HG03175 (cell line): ENCODE data around the gene AP3B1.
"Not testable (repeated sequence)": the region's sequence is repeated elsewhere in the genome, so short reads cannot be mapped to it uniquely, and the experiment has no call there.

Experiments used
- ATAC-seq: cut with Tn5 transposase; IDR thresholded peaks from one replicate; pipeline ENCODE4 v1.9.1; 2021; ENCODE audit warnings: mild to moderate bottlenecking, moderate library complexity; ENCODE audit not compliant: unreplicated experiment

The AP3B1 gene

GRCh38 chr5:78170335-78170734 is 124.2 kb downstream of the AP3B1 start:
- not testable (repeated sequence) for ATAC-seq

GRCh38 chr5:78162253-78162862 is 132.1 kb downstream of the AP3B1 start:
- ATAC-seq, result no peak

GRCh38 chr5:78157001-78157400 is 137.5 kb downstream of the AP3B1 start:
- no peak for ATAC-seq

- no peak for ATAC-seq
Observed at GRCh38 chr5:78151594-78152271, 142.8 kb downstream of the AP3B1 start.

GRCh38 chr5:78137290-78137689 is 157.2 kb downstream of the AP3B1 start:
- no peak for ATAC-seq

- ATAC-seq, result no peak
Observed at GRCh38 chr5:78133423-78133822, 161.1 kb downstream of the AP3B1 start.

- no peak for ATAC-seq
Observed at GRCh38 chr5:78132507-78132906, 162.0 kb downstream of the AP3B1 start.

GRCh38 chr5:78129597-78129996 is 164.9 kb downstream of the AP3B1 start:
- ATAC-seq, result no peak

GRCh38 chr5:78127875-78128274 is 166.6 kb downstream of the AP3B1 start:
- ATAC-seq, result no peak

- ATAC-seq, result no peak
Observed at GRCh38 chr5:78126536-78126935, 168.0 kb downstream of the AP3B1 start.

GRCh38 chr5:78116167-78116566 is 178.3 kb downstream of the AP3B1 start:
- ATAC-seq, result no peak

GRCh38 chr5:78113689-78114264 is 180.7 kb downstream of the AP3B1 start:
- ATAC-seq, result no peak

- no peak for ATAC-seq
Observed at GRCh38 chr5:78112931-78113330, 181.6 kb downstream of the AP3B1 start.

GRCh38 chr5:78109891-78110324 is 184.6 kb downstream of the AP3B1 start:
- peak; percentile 67 for ATAC-seq

- no peak for ATAC-seq
Observed at GRCh38 chr5:78108564-78108963, 185.9 kb downstream of the AP3B1 start.

GRCh38 chr5:78103232-78103918 is 191.1 kb downstream of the AP3B1 start:
- no peak for ATAC-seq

- no peak for ATAC-seq
Observed at GRCh38 chr5:78102500-78102899, 192.0 kb downstream of the AP3B1 start.

- no peak for ATAC-seq
Observed at GRCh38 chr5:78095125-78095524, 199.4 kb downstream of the AP3B1 start.

- ATAC-seq, result no peak
Observed at GRCh38 chr5:78090002-78090401, 204.5 kb downstream of the AP3B1 start.

GRCh38 chr5:78078858-78079257 is 215.6 kb downstream of the AP3B1 start:
- no peak for ATAC-seq

- no peak for ATAC-seq
Observed at GRCh38 chr5:78077369-78078068, 217.0 kb downstream of the AP3B1 start.
